ENCODE data around the gene BANF1. TPM values are rescaled to one million over a fixed set of nuclear protein-coding genes. Genes with fewer than 3 reads are reported as not detected.

BANF1 gene
- total RNA-seq, 5 donors from 2014 or later (not counting 1 experiment from before 2014, with no cell fraction given) = 70.9 to 101 (median 82.6) TPM

DNA sequence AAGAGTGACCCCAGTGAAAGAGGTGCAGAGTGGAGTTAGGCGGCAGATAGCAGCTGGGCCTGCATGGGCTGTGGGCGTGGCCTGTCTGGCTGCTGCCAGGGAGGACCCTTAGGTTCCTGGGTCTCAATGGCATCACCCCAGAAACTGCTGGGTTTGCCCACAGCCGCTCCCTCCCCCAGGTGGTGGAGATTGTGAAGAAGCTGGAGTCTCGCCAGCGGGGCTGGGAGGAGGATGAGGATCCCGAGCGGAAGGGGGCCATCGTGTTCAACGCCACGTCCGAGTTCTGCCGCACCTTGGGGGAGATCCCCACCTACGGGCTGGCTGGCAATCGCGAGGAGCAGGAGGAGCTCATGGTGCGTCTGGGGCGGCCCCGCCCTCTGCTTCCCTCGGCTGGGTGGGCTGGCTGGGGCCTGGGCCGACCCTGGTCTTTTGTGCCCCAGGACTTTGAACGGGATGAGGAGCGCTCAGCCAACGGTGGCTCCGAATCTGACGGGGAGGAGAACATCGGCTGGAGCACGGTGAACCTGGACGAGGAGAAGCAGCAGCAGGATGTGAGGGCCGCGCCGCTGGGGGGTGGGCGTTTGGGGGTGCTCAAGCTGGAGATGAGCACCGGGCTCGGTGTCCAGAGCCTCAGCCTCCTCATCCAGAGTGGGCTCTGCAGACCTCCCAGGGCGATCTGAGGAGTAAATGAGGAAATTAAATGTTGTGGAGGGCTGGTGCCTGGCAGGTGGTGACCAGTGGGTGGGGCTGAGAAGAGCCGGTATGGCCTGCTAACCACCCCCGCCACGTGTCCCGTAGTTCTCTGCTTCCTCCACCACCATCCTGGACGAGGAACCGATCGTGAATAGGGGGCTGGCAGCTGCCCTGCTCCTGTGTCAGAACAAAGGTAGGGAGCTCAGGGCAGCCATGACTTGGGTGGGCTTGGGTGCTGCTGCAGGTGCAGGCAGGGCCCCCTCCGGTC, 25.8 kb upstream of the BANF1 start:
- ChIA-PET POLR2A (no interaction called here), CTCF (no interaction called here)
- H3K27me3 ChIP-seq (replicated peaks in 1 of 2; ENCODE audit: control insufficient read depth in 2 of 2, extremely low read depth in 1 of 2, insufficient read depth in 2 of 2, low read length in 1 of 2) = no peaks in the 10 kb centered on the region
- WGBS (ENCODE audit: insufficient coverage) = 92% methylated on average over 28 of the region's 43 CpGs
- Mint-ChIP-seq H3K4me3 (no peak overlapping the region), H3K36me3 (peaks cover 35% of the 10 kb centered on the region), H3K27ac (no peak overlapping the region), H3K4me1 (peaks cover 0 to 6% (median 0%) of the 10 kb centered on the region in 3 donors), H3K9me3 (no peaks in the 10 kb centered on the region), H3K27me3 (no peaks in the 10 kb centered on the region)
- no peaks in the 10 kb centered on the region for H3K9me3 ChIP-seq
- H3K4me3 ChIP-seq (ENCODE audit: control insufficient read depth in 1 of 2, extremely low read depth in 1 of 2, low read length in 1 of 2) = no peak overlapping the region
- H3K4me1 ChIP-seq (ENCODE audit: control insufficient read depth in 1 of 2, extremely low read depth in 1 of 2, insufficient read depth in 2 of 2, low read length in 2 of 2) = no peaks in the 10 kb centered on the region
- ATAC-seq (replicated peaks in 1 of 4) (no peak), DNase-seq (no peak)
- peaks cover 23 to 47% of the 10 kb centered on the region in 2 donors for H3K36me3 ChIP-seq (ENCODE audit: control insufficient read depth in 2 of 2, extremely low read depth in 1 of 2, insufficient read depth in 1 of 2, low read length in 1 of 2)
- no peak overlapping the region for H3K27ac ChIP-seq (ENCODE audit: low read length)

DNA sequence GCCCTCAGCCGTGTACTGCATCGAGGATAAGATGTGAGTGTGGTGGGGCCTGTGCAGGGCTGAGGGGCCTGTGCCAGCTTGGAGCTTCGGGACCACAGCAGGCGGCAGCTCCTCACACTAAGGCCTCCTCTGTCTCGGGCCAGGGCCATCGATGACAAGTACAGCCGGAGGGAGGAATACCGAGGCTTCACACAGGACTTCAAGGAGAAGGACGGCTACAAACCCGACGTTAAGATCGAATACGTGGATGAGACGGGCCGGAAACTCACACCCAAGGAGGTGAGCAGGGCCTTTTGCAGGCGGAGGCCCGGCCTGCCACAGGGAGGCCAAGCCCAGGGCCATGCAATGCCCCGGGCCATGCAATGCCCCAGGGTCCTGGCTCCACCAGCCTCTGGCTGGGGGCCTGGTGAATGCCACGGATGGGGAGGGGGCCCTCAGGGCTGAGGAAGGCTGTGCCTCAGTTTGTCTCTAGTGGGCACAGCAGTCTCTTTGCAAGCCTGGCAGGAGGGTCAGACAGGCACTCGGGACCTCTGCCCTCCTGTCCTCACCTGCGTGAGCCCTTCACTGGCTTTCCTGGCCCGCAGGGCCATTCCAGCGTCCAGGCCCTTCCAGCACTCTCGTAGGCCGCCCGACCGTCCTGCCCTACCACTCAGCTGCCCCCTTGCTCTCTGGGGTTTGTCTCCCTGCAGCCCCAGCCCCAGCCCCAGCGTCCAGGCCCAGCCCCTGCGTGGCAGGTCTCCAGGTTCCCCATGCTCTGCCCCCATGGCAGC, 24.5 kb upstream of the BANF1 start:
- Histone ChIP-seq H3K4me1 (ENCODE audit: control insufficient read depth in 1 of 2, extremely low read depth in 1 of 2, insufficient read depth in 2 of 2, low read length in 2 of 2) (no peaks in the 10 kb centered on the region), H3K27ac (ENCODE audit: low read length) (no peak overlapping the region), H3K27me3 (replicated peaks in 1 of 2; ENCODE audit: control insufficient read depth in 2 of 2, extremely low read depth in 1 of 2, insufficient read depth in 2 of 2, low read length in 1 of 2) (no peaks in the 10 kb centered on the region), H3K4me3 (ENCODE audit: control insufficient read depth in 1 of 2, extremely low read depth in 1 of 2, low read length in 1 of 2) (no peak overlapping the region), H3K36me3 (ENCODE audit: control insufficient read depth in 2 of 2, extremely low read depth in 1 of 2, insufficient read depth in 1 of 2, low read length in 1 of 2) (peaks cover 23 to 38% of the 10 kb centered on the region in 2 donors), H3K9me3 (no peaks in the 10 kb centered on the region)
- Mint-ChIP-seq H3K4me1 (peaks cover 0 to 6% (median 0%) of the 10 kb centered on the region in 3 donors), H3K27me3 (no peaks in the 10 kb centered on the region), H3K27ac (no peak overlapping the region), H3K9me3 (no peaks in the 10 kb centered on the region), H3K36me3 (peaks cover 31% of the 10 kb centered on the region), H3K4me3 (no peak overlapping the region)
- DNase-seq (no peak), ATAC-seq (replicated peaks in 1 of 4) (peak in 1 of 4 experiments; percentile 11)
- WGBS (ENCODE audit: insufficient coverage) = 97% methylated on average over 26 of the region's 29 CpGs
- POLR2A ChIA-PET = interaction anchor here in 1 of 2 donors (0.7 kb wide), 1 partner anchor 23 kb away, joined by 3 read pairs; no protein-coding TSS in a partner anchor
- CTCF ChIA-PET = no interaction called here

DNA sequence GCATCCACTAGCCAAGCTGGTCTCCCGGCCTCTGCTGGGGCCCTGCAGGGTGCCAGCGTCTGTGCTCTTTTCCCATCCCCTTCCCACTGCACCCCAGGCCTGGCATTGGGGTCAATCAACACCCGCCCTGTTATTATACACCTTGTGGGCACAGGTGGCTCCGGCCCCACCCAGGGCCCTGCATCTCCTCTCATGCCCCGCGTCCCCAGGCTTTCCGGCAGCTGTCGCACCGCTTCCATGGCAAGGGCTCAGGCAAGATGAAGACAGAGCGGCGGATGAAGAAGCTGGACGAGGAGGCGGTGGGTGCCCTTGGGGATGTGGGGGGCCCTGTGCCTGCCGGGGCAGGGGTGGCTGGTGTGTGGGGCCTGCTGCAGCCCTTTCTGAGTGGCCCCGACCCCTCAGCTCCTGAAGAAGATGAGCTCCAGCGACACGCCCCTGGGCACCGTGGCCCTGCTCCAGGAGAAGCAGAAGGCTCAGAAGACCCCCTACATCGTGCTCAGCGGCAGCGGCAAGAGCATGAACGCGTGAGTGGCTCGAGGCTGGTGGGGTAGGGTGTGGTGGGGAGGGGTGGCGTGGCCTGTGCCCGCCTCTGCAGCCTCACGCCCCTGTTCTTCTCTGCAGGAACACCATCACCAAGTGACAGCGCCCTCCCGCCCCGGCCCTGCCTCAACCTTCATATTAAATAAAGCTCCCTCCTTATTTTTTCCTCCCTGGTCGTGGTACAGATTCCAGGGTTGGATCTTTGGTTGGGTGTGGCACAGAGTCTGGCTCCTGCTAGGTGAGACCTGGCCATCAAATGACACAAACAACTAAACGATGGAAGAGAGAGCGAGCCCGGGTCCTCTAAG, 23.7 kb upstream of the BANF1 start:
- Histone ChIP-seq H3K4me1 (ENCODE audit: control insufficient read depth in 1 of 2, extremely low read depth in 1 of 2, insufficient read depth in 2 of 2, low read length in 2 of 2) (no peaks in the 10 kb centered on the region), H3K4me3 (ENCODE audit: control insufficient read depth in 1 of 2, extremely low read depth in 1 of 2, low read length in 1 of 2) (no peak overlapping the region), H3K36me3 (ENCODE audit: control insufficient read depth in 2 of 2, extremely low read depth in 1 of 2, insufficient read depth in 1 of 2, low read length in 1 of 2) (peaks cover 23 to 36% of the 10 kb centered on the region in 2 donors), H3K27ac (ENCODE audit: low read length) (no peak overlapping the region), H3K27me3 (replicated peaks in 1 of 2; ENCODE audit: control insufficient read depth in 2 of 2, extremely low read depth in 1 of 2, insufficient read depth in 2 of 2, low read length in 1 of 2) (no peaks in the 10 kb centered on the region), H3K9me3 (no peaks in the 10 kb centered on the region)
- WGBS (ENCODE audit: insufficient coverage) = 98% methylated on average over 12 of the region's 34 CpGs
- Mint-ChIP-seq H3K27ac (no peak overlapping the region), H3K36me3 (peaks cover 25% of the 10 kb centered on the region), H3K4me3 (no peak overlapping the region), H3K4me1 (peaks cover 0 to 6% (median 0%) of the 10 kb centered on the region in 3 donors), H3K9me3 (no peaks in the 10 kb centered on the region), H3K27me3 (no peaks in the 10 kb centered on the region)
- CTCF ChIA-PET = no interaction called here
- POLR2A ChIA-PET = interaction anchor here in 1 of 2 donors (0.6 to 0.7 kb wide), 2 partner anchors 13 to 24 kb away, joined by 3 to 4 read pairs; no protein-coding TSS in a partner anchor
- ATAC-seq (replicated peaks in 1 of 4) (no peak), DNase-seq (no peak)

DNA sequence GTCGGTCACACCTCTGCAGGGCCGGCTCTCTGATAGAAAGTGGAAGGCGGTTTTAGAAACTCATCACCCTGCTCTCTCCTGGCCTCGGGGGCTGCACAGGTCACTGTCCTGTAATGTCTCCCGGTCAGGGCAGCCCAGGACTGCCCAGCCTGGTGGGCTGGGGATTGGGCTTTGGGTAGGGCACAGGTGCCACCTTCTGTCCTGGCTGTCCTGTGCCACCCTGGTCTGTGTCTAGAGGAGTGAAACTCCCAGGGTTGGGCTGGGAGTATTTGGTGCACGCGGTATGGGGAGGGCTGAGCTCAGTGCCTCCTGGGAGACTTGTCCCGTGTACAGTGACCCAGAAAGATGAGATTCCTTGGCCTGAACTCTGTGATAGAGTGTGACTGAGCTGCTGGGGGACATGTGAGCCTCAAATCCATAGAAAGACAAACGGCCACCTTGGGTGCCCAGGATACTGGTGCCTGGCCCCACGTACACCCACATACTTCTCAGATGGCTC, 23.0 kb upstream of the BANF1 start:
- Histone ChIP-seq H3K27ac (ENCODE audit: low read length) (no peak overlapping the region), H3K4me1 (ENCODE audit: control insufficient read depth in 1 of 2, extremely low read depth in 1 of 2, insufficient read depth in 2 of 2, low read length in 2 of 2) (no peaks in the 10 kb centered on the region), H3K36me3 (ENCODE audit: control insufficient read depth in 2 of 2, extremely low read depth in 1 of 2, insufficient read depth in 1 of 2, low read length in 1 of 2) (peaks cover 23 to 36% of the 10 kb centered on the region in 2 donors), H3K27me3 (replicated peaks in 1 of 2; ENCODE audit: control insufficient read depth in 2 of 2, extremely low read depth in 1 of 2, insufficient read depth in 2 of 2, low read length in 1 of 2) (no peaks in the 10 kb centered on the region), H3K4me3 (ENCODE audit: control insufficient read depth in 1 of 2, extremely low read depth in 1 of 2, low read length in 1 of 2) (no peak overlapping the region), H3K9me3 (no peaks in the 10 kb centered on the region)
- CTCF ChIA-PET = no interaction called here
- Mint-ChIP-seq H3K9me3 (no peaks in the 10 kb centered on the region), H3K27ac (peak overlapping the region in 1 of 2 donors; percentile 52), H3K36me3 (peaks cover 22% of the 10 kb centered on the region), H3K27me3 (no peaks in the 10 kb centered on the region), H3K4me1 (peaks cover 0 to 6% (median 0%) of the 10 kb centered on the region in 3 donors), H3K4me3 (no peak overlapping the region)
- POLR2A ChIA-PET = interaction anchor here in 1 of 2 donors (0.6 kb wide), 1 partner anchor 14 kb away, joined by 4 read pairs; no protein-coding TSS in a partner anchor
- 82% methylated on average over 5 of the region's 10 CpGs for WGBS (ENCODE audit: insufficient coverage)
- ATAC-seq (replicated peaks in 1 of 4) (no peak), DNase-seq (no peak)

DNA sequence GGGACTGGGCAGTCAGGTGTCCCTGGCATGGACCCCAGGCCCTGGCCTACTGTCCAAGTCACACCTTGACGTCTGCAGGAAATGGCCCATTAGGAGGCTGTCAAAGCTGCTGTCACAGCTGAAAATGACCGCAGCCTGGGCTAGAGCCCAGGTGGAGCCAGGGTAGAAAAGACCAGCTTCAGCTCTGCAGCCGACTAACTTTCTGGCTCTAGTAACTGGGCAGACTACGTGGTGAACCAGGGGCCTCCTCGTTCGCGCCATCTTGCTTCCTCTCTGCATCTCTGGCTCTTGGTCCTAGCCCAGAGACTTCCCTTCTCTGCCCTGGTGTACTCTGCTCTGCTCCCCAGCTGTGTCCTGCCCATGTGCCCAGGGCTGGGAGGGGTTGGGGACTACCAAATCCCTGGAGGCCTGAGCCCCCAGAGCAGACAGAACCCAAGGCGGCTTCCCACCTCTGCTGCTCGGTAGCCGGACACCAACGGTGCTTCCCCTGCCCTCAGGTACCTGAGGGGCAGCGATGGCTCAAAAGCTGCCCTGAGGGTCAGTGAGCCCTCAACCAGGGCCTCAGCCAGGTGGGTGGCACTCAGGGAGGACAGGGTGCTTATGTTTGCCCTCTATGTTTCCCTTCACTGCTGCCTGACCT, 21.1 kb upstream of the BANF1 start:
- no peaks in the 10 kb centered on the region for H3K9me3 Mint-ChIP-seq

More for the DNA sequence above, 21.1 kb upstream of the BANF1 start:
- H3K9me3 ChIP-seq = no peaks in the 10 kb centered on the region
- H3K27ac Mint-ChIP-seq = no peak overlapping the region
- no peaks in the 10 kb centered on the region for H3K4me1 Mint-ChIP-seq
- H3K4me1 ChIP-seq (ENCODE audit: control insufficient read depth in 1 of 2, extremely low read depth in 1 of 2, insufficient read depth in 2 of 2, low read length in 2 of 2) = no peaks in the 10 kb centered on the region
- POLR2A ChIA-PET = interaction anchor here in 1 of 2 donors (0.7 kb wide), 1 partner anchor 377 kb away, joined by 3 read pairs; no protein-coding TSS in a partner anchor
- no peaks in the 10 kb centered on the region for H3K27me3 ChIP-seq (replicated peaks in 1 of 2; ENCODE audit: control insufficient read depth in 2 of 2, extremely low read depth in 1 of 2, insufficient read depth in 2 of 2, low read length in 1 of 2)
- no peak for DNase-seq
- CTCF ChIA-PET = no interaction called here
- H3K4me3 ChIP-seq (ENCODE audit: control insufficient read depth in 1 of 2, extremely low read depth in 1 of 2, low read length in 1 of 2) = no peak overlapping the region
- H3K4me3 Mint-ChIP-seq = no peak overlapping the region
- no peak overlapping the region for H3K27ac ChIP-seq (ENCODE audit: low read length)
- 89% methylated on average over 12 of the region's 12 CpGs for WGBS (ENCODE audit: insufficient coverage)
- peaks cover 15% of the 10 kb centered on the region for H3K36me3 Mint-ChIP-seq
- H3K36me3 ChIP-seq (ENCODE audit: control insufficient read depth in 2 of 2, extremely low read depth in 1 of 2, insufficient read depth in 1 of 2, low read length in 1 of 2) = peaks cover 20 to 32% of the 10 kb centered on the region in 2 donors
- H3K27me3 Mint-ChIP-seq = no peaks in the 10 kb centered on the region
- ATAC-seq (replicated peaks in 1 of 4) = peak in 1 of 4 experiments; percentile 21

Measured in T-cell (primary cell).